GM19468 (cell line): ENCODE data around the gene ADSS2.
"Not testable (repeated sequence)": the region's sequence is repeated elsewhere in the genome, so short reads cannot be mapped to it uniquely, and the experiment has no call there.

Source experiments
- ATAC-seq: cut with Tn5 transposase; IDR thresholded peaks from one replicate; pipeline ENCODE4 v1.9.1; 2021; ENCODE audit warnings: mild to moderate bottlenecking, moderate library complexity, moderate number of reproducible peaks; ENCODE audit not compliant: unreplicated experiment; ENCODE audit errors: extremely low read depth

ADSS2 gene

DNA sequence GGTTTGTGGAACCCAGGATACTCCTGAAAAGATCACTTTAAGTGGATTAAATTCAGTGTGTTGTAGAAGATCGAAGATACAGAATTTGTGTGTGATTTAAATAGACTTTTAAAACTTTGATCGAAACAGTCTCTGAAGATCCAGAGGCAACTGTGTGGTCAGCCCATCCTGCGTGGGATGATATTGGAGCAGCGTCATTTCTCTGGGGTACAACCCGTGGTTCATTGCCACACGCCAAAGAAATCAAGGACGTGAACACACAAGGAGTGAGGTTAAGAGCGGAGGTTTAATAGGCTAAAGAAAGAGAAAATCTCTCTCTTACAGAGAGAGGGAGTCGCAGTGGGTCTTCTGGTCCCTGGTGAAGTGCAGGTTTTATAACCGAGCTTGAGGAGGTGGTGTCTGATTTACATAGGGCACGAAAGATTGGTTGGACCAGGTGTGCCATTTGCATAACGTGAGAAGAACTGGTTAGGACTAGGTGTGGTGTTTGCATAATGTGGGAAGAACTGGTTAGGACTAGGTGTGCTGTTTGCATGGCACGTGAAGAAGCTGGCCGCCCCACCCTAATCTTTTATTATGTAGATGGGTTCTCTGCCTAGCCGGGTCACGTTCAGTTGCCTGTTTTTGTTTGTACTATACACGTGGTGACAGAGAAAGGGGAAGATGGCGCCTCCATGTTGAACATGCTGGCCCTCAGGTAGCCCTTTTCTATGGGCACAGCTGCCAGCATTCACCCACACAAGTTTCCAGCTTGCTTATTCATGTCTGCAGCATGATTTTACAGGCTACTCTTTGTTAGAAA, 82.3 kb downstream of the ADSS2 start:
- ATAC-seq: no peak

DNA sequence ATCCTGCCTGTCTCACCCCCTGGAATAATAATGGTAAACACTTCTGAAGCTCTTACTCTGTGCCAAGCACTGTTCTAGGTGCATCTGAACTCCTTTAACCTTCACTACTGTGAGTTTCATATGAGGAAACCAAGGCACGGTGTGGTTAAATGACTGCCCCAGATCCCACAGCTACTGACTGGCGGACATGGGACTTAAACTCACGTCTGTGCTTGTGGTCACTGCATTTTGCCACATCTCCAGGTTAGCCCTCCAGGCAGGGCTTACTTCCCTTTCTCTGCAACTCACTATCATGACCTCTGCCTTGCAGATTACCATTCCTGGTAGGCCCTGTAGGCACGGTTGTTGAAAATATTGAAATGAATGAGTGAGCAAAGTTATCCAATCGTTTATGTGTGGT, 83.4 kb downstream of the ADSS2 start:
- no peak for ATAC-seq

DNA sequence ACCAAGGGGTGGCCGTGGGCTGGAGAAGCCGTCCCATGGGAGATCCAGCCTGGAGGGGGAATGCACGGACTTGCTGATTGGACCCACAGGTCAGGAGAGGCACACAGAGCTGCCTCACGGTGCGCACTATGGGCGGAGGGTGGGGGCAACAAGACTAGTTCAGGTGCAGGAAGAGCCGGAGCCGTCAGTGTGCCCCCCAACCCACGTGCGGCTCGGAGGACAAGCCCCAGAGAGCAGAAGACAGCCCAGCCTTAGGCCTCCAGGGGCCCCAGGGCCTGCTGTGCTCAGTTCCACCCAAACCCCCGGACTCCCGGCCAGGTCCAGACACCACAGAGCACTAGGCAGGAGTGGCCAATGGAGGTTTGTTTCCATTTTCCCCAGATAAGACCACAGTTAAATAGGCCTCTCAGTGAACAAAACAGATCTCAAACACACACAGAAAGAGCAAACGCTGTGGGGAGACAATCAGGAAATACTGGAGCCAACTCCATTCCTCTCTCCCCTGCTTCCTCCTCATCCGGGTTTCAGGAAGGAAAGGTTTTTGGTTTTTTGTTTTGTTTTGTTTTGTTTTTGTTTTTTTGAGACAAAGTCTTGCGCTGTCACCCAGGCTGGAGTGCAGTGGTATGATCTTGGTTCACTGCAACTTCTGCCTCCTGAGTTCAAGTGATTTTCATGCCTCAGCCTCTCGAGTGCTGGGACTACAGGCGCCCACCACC, 84.2 kb downstream of the ADSS2 start:
- ATAC-seq: no peak

DNA sequence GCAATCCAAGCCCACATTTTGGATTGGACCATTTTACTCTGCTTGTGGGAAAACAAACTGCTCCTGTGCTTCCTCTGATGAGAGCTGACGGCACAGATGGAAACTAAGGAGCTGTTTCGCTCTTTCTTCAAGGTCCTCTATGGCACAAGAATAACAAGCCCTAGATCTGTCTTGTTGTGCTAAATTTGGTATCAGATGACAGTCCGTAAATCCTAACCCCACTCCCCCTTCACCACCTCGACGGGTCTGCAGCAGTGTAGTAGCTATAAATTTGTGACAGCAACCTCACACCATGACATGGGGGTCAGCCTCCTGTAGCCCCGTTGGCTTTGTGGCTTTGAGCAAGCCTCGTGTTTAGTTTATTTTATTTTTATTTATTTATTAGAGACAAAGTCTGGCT, 85.9 kb downstream of the ADSS2 start:
- ATAC-seq: no peak

GRCh38 chr1:244365262-244365661, 86.4 kb downstream of the ADSS2 start:
- not testable (repeated sequence) for ATAC-seq

DNA sequence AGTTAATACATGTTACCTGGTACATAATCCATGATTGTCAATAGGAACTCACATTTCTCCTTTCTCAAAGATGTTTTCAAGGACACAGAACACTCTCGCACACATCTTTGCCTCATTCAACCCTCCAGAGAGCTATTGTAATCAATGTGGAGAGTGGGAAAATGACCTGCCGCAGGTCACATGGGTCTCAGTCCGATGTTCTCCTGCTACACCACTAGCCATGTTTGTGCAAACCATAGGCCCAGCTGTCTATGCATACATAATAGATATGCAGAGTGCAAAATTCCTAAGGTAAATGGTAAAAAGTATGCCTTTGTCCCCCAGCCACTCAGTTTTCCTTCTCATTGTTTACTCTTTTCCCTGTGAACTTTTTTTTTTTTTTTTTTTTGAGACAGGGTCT, 89.2 kb downstream of the ADSS2 start:
- no peak for ATAC-seq

- no peak for ATAC-seq
Observed at GRCh38 chr1:244361764-244362473, 89.8 kb downstream of the ADSS2 start.
